Measurements from ENCODE around the gene SGIP1.
"Not testable (repeated sequence)": the region's sequence is repeated elsewhere in the genome, so short reads cannot be mapped to it uniquely, and the experiment has no call there.

SGIP1 gene

DNA sequence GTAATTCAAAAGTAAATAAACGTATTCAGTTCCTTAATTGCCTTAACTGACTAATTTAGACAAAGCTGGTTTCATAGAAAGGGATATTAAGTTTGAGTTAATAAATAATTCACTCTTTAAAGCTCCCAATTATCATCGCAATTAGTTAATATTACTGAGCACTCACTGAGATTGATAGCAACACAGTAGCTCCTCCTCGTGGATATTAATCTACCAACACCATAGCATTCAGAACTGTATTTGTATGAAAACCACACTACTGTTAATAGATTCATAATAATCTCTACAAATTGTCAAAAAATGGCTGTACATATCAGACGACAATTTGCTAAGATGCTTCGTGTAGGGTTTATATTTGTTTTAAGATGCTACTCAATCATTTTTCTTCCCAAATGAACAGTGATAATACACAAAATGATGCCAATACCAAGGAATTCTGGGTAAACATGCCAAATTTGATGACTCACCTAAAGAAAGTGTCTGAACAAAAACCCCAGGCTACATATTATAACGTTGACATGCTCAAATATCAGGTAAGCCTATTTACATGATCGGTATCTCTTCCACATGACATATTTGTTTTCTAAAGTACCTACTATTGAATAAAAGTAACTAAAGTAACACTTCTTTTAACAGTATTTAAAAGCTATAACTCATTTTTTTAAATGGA, 199.5 kb downstream of the SGIP1 start:
- no peaks in the 10 kb centered on the region for H3K9me3 Mint-ChIP-seq
- no peak overlapping the region for H3K4me3 Mint-ChIP-seq
- TF ChIP-seq, protein P1, sequence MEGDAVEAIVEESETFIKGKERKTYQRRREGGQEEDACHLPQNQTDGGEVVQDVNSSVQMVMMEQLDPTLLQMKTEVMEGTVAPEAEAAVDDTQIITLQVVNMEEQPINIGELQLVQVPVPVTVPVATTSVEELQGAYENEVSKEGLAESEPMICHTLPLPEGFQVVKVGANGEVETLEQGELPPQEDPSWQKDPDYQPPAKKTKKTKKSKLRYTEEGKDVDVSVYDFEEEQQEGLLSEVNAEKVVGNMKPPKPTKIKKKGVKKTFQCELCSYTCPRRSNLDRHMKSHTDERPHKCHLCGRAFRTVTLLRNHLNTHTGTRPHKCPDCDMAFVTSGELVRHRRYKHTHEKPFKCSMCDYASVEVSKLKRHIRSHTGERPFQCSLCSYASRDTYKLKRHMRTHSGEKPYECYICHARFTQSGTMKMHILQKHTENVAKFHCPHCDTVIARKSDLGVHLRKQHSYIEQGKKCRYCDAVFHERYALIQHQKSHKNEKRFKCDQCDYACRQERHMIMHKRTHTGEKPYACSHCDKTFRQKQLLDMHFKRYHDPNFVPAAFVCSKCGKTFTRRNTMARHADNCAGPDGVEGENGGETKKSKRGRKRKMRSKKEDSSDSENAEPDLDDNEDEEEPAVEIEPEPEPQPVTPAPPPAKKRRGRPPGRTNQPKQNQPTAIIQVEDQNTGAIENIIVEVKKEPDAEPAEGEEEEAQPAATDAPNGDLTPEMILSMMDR (IDR thresholded peaks at IDR 0.05; ENCODE audit: unreplicated experiment in 3 of 3), result no peak
- no peaks in the 10 kb centered on the region for H3K4me1 Mint-ChIP-seq
- H3K27me3 Mint-ChIP-seq (ENCODE audit: low read depth), result peaks cover 4% of the 10 kb centered on the region
- no peaks in the 10 kb centered on the region for H3K36me3 Mint-ChIP-seq (ENCODE audit: low read depth)
- H3K27ac Mint-ChIP-seq, result no peak overlapping the region

DNA sequence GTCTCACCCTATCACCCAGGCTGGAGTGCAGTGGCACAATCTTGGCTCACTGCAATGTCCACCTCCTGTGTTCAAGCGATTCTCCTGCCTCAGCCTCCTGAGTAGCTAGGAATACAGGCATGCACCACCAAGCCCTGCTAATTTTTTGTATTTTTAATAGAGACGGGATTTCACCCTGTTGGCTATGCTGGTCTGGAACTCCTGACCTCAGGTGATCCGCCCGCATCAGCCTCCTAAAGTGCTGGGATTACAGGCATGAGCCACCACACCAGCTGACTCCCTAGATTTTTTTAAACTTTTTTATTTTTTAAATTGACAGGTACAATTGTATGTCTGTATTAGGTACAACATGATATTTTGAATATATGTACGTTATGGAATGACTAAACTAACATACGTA, 200.6 kb downstream of the SGIP1 start:
- H3K27me3 Mint-ChIP-seq (ENCODE audit: low read depth); H3K9me3 Mint-ChIP-seq; H3K36me3 Mint-ChIP-seq (ENCODE audit: low read depth); H3K4me3 Mint-ChIP-seq; H3K27ac Mint-ChIP-seq; H3K4me1 Mint-ChIP-seq: not testable (repeated sequence)

DNA sequence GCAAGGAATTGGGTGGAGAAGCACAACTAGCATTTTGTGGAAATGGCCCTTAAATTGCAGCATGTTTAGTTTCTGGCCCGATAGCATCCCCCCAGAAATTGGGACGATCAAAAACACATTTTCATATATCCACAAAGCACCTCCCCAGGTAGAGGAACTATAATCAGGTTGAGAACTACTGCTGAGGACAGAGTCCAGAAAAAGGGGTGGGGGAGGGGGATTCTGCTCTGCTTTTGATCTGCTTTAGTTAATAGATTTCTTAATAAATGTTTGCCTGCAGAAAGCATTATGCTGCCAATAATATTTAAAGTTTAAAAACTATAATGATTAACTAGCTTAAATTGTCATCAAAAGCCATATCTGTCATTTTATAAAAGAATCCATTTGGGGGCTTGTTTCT, 203.9 kb downstream of the SGIP1 start:
- TF ChIP-seq, protein P1 (IDR thresholded peaks at IDR 0.05; ENCODE audit: unreplicated experiment in 3 of 3), result no peak
- Mint-ChIP-seq H3K9me3 (peaks cover 2% of the 10 kb centered on the region), H3K4me1 (no peaks in the 10 kb centered on the region), H3K27me3 (ENCODE audit: low read depth) (no peaks in the 10 kb centered on the region), H3K4me3 (no peak overlapping the region), H3K36me3 (ENCODE audit: low read depth) (peaks cover 6% of the 10 kb centered on the region), H3K27ac (no peak overlapping the region)

DNA sequence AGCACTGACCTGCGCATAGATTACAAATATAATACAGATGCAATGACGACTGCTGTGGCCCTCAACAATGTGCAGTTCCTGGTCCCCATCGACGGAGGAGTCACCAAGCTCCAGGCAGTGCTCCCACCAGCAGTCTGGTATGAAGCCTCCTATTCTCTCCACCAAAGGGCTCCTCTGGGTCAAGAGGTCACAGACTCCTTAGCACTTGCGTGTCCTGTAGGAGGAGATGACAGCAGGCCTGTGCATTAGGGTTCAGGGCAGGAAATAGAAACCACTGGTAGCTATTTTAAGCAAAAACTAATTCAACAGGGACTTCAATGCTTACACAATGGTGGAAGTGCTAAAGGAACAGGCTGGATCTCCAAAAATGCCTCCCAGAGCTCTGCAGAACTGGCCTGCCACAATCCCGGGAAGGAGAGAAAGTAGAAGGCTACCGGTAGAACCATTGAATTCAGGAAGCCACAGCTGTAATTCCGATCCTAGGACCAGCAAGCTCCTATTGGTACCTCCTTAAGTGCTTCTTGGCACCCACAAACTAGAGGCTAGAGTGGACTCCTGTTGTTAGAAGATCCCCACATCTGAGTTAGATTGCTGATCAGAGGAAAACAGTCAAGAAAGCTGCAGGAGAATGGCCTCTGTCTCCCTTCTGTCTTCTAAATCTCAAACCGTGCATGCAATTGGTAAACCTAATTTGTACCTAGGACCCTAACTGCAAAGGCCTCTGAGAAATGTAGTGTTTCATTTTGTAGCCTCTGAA, 205.6 kb downstream of the SGIP1 start:
- H3K4me3 Mint-ChIP-seq, result no peak overlapping the region
- no peak overlapping the region for H3K27ac Mint-ChIP-seq
- H3K27me3 Mint-ChIP-seq (ENCODE audit: low read depth), result no peaks in the 10 kb centered on the region
- peaks cover 8% of the 10 kb centered on the region for H3K36me3 Mint-ChIP-seq (ENCODE audit: low read depth)
- peaks cover 2% of the 10 kb centered on the region for H3K9me3 Mint-ChIP-seq
- no peaks in the 10 kb centered on the region for H3K4me1 Mint-ChIP-seq
- TF ChIP-seq, protein P1 (IDR thresholded peaks at IDR 0.05; ENCODE audit: unreplicated experiment in 3 of 3), result no peak

DNA sequence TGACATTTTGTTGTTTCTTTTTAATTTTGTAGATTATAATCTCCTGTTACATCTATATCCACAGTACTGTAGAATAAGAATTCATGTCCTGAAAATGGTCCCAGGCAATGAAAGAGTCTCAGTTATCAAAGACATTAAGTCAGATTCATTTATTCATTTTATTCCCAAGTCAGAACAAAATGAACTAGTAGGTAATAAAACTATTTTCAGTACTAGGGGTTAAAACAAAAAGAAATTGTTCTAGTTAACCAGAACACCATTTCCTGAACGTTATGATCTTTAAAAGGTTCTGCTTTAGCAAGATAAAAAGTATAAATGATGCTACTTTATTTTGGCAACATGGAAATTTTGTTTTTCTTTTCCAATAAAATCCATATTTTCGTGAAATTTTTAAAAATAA, 211.5 kb downstream of the SGIP1 start:
- Mint-ChIP-seq H3K36me3 (ENCODE audit: low read depth) (peaks cover 8% of the 10 kb centered on the region), H3K27ac (no peak overlapping the region), H3K27me3 (ENCODE audit: low read depth) (no peaks in the 10 kb centered on the region), H3K4me1 (no peaks in the 10 kb centered on the region), H3K9me3 (peaks cover 2% of the 10 kb centered on the region), H3K4me3 (no peak overlapping the region)
- TF ChIP-seq, protein P1 (IDR thresholded peaks at IDR 0.05; ENCODE audit: unreplicated experiment in 3 of 3), result no peak

DNA sequence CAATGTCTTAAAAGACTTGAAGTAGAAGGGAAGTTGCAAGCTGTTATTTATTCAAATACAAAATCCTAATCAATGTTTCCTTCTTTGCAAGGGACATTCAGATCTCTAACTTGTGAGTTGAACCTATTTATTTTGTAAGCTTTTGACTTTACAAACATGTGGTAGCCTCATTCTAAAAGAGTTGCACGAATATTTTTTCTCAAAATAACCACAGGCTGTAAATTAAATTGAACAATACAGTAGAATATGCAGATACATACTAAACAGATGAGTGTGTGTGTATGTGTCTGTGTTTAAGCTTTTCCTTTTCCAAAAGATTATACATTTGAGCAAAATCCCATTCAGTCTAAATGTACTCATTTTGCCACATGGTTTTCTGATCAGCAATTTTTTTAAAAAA, 213.5 kb downstream of the SGIP1 start:
- H3K27ac Mint-ChIP-seq, result no peak overlapping the region
- TF ChIP-seq, protein P1 (IDR thresholded peaks at IDR 0.05; ENCODE audit: unreplicated experiment in 3 of 3), result no peak
- peaks cover 5% of the 10 kb centered on the region for H3K36me3 Mint-ChIP-seq (ENCODE audit: low read depth)
- H3K9me3 Mint-ChIP-seq, result no peaks in the 10 kb centered on the region
- peaks cover 5% of the 10 kb centered on the region for H3K4me1 Mint-ChIP-seq
- H3K27me3 Mint-ChIP-seq (ENCODE audit: low read depth), result peaks cover 14% of the 10 kb centered on the region
- H3K4me3 Mint-ChIP-seq, result no peak overlapping the region
